ENCODE results near the gene PPP1R27. TPM values are rescaled to one million over a fixed set of nuclear protein-coding genes. Genes with fewer than 3 reads are reported as not detected.

The PPP1R27 gene
- total and polyA plus RNA-seq, 2 donors (not counting 1 experiment from before 2014, with no cell fraction given) = not detected

DNA sequence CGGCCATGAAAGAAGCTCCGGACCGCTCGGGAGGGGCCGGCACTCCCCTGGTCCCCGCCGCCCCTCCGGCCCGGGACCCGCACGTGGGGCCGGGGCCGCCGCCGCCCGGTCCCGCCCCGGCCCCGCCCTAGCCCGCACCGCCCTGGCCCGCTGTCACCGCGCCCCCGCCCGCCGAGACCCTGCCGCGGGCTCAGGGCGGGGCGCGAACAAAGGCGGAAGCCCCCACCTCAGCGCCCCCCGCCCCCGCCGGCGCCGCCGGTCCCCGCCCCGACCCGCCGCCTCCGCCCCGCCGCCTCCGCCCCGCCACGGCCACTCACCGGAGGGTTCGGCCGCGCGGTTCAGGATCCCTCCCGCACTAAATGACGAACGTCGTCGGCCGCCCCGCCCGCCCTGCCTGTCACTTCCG is 36.1 kb upstream of the PPP1R27 start, which contains the start of gene ARHGDIA:
Gene ARHGDIA, minus strand, starts transcription at position 357 of the 406 bp plus-strand sequence. CDS start 1,407 bp downstream, outside the sequence.
- Histone ChIP-seq H3K4me3 (replicated peaks in 1 of 4; ENCODE audit: control extremely low read depth in 1 of 4, insufficient read depth in 1 of 4, low read depth in 3 of 4, low read length in 4 of 4) (peak within 1 kb of the TSS; percentile 61 to 89 (median 87)), H3K9ac (ENCODE audit: insufficient read depth, low read length) (peak within 1 kb of the TSS; percentile 97), H4K20me1 (ENCODE audit: control insufficient read depth, extremely low read depth, insufficient read depth, low read length) (no peaks in the 10 kb centered on the region), H3K27me3 (ENCODE audit: control insufficient read depth, insufficient read depth, low read length) (no peaks in the 10 kb centered on the region), H3K9me3 (ENCODE audit: control insufficient read depth, insufficient read depth, low read depth, low read length) (no peaks in the 10 kb centered on the region), H2AFZ (ENCODE audit: low read length) (peak within 1 kb of the TSS; percentile 69), H3K4me1 (ENCODE audit: control insufficient read depth, extremely low read depth, insufficient read depth, low read length) (peaks cover 18% of the 10 kb centered on the region), H3K4me2 (ENCODE audit: extremely low read depth, insufficient read depth, low read length) (peak within 1 kb of the TSS; percentile 97), H3K36me3 (ENCODE audit: control insufficient read depth, insufficient read depth, low read length) (peaks cover 14% of the 10 kb centered on the region), H3K27ac (ENCODE audit: insufficient read depth, low read length) (peak within 1 kb of the TSS; percentile 99), H3K79me2 (ENCODE audit: control insufficient read depth, insufficient read depth, low read length) (peaks cover 26% of the 10 kb centered on the region)
- no peak for DNase-seq (ENCODE audit: low read depth in 2 of 2)
- TF ChIP-seq EZH2 (IDR thresholded peaks at IDR 0.05; ENCODE audit: low read length, missing control alignments) = no peak
- TF ChIP-seq, protein P1, sequence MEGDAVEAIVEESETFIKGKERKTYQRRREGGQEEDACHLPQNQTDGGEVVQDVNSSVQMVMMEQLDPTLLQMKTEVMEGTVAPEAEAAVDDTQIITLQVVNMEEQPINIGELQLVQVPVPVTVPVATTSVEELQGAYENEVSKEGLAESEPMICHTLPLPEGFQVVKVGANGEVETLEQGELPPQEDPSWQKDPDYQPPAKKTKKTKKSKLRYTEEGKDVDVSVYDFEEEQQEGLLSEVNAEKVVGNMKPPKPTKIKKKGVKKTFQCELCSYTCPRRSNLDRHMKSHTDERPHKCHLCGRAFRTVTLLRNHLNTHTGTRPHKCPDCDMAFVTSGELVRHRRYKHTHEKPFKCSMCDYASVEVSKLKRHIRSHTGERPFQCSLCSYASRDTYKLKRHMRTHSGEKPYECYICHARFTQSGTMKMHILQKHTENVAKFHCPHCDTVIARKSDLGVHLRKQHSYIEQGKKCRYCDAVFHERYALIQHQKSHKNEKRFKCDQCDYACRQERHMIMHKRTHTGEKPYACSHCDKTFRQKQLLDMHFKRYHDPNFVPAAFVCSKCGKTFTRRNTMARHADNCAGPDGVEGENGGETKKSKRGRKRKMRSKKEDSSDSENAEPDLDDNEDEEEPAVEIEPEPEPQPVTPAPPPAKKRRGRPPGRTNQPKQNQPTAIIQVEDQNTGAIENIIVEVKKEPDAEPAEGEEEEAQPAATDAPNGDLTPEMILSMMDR (conservative IDR thresholded peaks at IDR 0.05 in 1 of 2, IDR thresholded peaks at IDR 0.05 in 1 of 2; ENCODE audit: low read depth in 1 of 2, low read length in 2 of 2) = no peak

DNA sequence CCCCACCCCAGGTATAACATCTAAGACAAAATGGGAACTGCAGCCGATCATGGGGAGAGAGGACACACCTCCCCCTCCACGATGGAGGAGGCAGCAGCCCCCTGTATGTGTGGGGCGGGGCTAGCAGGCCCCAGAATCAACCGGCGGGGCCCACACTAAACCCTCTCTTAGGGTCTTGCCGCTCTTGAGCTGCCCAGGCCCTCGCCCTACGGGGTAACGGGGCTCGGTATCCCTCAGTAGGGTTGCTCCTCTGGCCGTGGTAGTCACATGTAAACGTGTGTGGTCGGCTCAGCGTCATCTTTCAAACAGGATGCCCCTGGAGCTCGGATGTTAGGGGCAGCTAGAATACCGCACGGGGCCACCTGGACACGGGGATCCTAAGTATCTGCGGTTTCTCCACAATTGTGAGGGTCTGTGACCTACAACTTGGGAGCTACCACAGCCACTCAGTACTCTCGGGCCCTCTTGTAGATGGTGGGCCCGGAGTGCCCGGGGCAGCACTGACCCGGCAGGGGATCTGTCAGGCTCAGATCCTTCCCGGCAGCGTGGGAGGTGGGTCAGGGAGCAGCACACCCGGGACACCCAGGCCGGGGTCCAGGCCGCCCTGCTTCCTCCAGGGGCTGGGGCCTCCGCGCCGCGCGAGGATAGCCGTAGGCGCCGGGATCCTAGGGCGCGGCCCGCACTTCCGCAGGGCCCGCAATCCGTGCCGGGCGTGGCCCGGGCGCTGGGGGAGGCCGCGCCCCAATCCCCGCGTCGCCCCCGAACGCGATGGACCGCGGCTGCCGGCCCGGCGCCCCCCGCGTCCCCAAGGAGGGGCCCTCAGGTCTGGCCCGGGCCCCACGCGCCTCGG is 35.5 kb upstream of the PPP1R27 start:
- peak; percentile 46 to 66 for DNase-seq (ENCODE audit: low read depth in 2 of 2)
- Histone ChIP-seq H3K9ac (ENCODE audit: insufficient read depth, low read length) (peak overlapping the region; percentile 97), H3K4me1 (ENCODE audit: control insufficient read depth, extremely low read depth, insufficient read depth, low read length) (peaks cover 20% of the 10 kb centered on the region)

More for the DNA sequence above, 35.5 kb upstream of the PPP1R27 start:
- no peaks in the 10 kb centered on the region for H4K20me1 ChIP-seq (ENCODE audit: control insufficient read depth, extremely low read depth, insufficient read depth, low read length)
- H2AFZ ChIP-seq (ENCODE audit: low read length) = no peak overlapping the region
- peak overlapping the region; percentile 97 for H3K27ac ChIP-seq (ENCODE audit: insufficient read depth, low read length)
- H3K4me3 ChIP-seq (replicated peaks in 1 of 4; ENCODE audit: control extremely low read depth in 1 of 4, insufficient read depth in 1 of 4, low read depth in 3 of 4, low read length in 4 of 4) = peak overlapping the region; percentile 61 to 89 (median 87)
- H3K79me2 ChIP-seq (ENCODE audit: control insufficient read depth, insufficient read depth, low read length) = peaks cover 26% of the 10 kb centered on the region
- H3K4me2 ChIP-seq (ENCODE audit: extremely low read depth, insufficient read depth, low read length) = peak overlapping the region; percentile 97
- H3K27me3 ChIP-seq (ENCODE audit: control insufficient read depth, insufficient read depth, low read length) = no peaks in the 10 kb centered on the region
- no peaks in the 10 kb centered on the region for H3K9me3 ChIP-seq (ENCODE audit: control insufficient read depth, insufficient read depth, low read depth, low read length)
- TF ChIP-seq EZH2 (IDR thresholded peaks at IDR 0.05; ENCODE audit: low read length, missing control alignments) = no peak
- TF ChIP-seq, protein P1 (conservative IDR thresholded peaks at IDR 0.05 in 1 of 2, IDR thresholded peaks at IDR 0.05 in 1 of 2; ENCODE audit: low read depth in 1 of 2, low read length in 2 of 2) = no peak
- H3K36me3 ChIP-seq (ENCODE audit: control insufficient read depth, insufficient read depth, low read length) = peaks cover 20% of the 10 kb centered on the region
